ENCODE measurements around the gene RRP1. TPM values are rescaled to one million over a fixed set of nuclear protein-coding genes. Genes with fewer than 3 reads are reported as not detected.

The RRP1 gene
- total and polyA plus RNA-seq, 9 of the 15 experiments (the other 6 are each of a cell fraction or from before 2014, with no cell fraction given), result 0.89 to 105 (median 51.6) TPM

DNA sequence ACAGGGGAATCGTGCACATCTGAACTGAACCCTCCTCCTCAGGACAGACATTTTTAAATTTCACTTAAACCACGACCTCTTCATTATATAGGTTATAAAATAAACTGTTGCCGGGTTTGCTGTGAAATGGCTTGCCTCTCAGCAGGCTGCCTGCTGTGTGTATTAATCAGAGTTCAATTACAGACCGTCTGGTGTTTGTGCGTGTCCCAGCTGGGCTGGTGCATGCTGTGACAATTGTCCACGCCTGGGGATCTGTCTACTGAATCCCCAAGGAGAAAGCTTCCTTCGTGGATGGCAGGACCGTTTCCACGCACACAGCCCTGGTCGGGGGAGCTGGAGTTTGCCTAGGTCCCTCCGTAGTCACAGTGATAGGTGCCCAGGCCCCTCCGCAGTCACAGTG is 62.2 kb downstream of the RRP1 start:
- POLR2A ChIA-PET, result no interaction called here
- Histone ChIP-seq H3K9me1 (ENCODE audit: control insufficient read depth, insufficient read depth, low read length) (no peaks in the 10 kb centered on the region), H3K4me2 (ENCODE audit: insufficient read depth, low read length) (no peak overlapping the region), H3K27me3 (ENCODE audit: control insufficient read depth in 2 of 2, insufficient read depth in 2 of 2, low read length in 2 of 2) (no peaks in the 10 kb centered on the region), H3K9me3 (replicated peaks; ENCODE audit: control insufficient read depth, insufficient read depth, low read depth, low read length) (peaks cover 18% of the 10 kb centered on the region), H4K20me1 (replicated peaks; ENCODE audit: control insufficient read depth, insufficient read depth, low read length) (no peaks in the 10 kb centered on the region), H3K4me1 (replicated peaks in 1 of 2; ENCODE audit: control insufficient read depth in 2 of 2, insufficient read depth in 2 of 2, low read length in 2 of 2) (peaks cover 22 to 35% of the 10 kb centered on the region in 2 experiments), H3K4me3 (no peak overlapping the region), H3K27ac (ENCODE audit: extremely low read depth, low read depth, low read length) (no peak overlapping the region), H3K9ac (ENCODE audit: insufficient read depth in 1 of 2, low read depth in 2 of 2, low read length in 2 of 2) (no peak overlapping the region), H3K36me3 (ENCODE audit: control insufficient read depth, insufficient read depth, low read length) (no peaks in the 10 kb centered on the region), H2AFZ (ENCODE audit: low read depth, low read length) (no peak overlapping the region), H3K79me2 (ENCODE audit: control insufficient read depth, insufficient read depth, low read length) (no peaks in the 10 kb centered on the region)
- no TSS peak for BruUV-seq (replicated peaks)
- ATAC-seq (no peak), FAIRE-seq (no peak), DNase-seq (ENCODE audit: extremely low read depth in 1 of 4, low spot score in 3 of 4) (no peak)
- in situ Hi-C loops (cut with MboI) (no loop called here), intact Hi-C loops (cut with micrococcal nuclease) (no loop called here)
- WGBS (ENCODE audit: insufficient coverage, low coverage, missing lambda C conversion rate), result 75% methylated on average over 12 of the region's 12 CpGs
- CTCF ChIA-PET (ENCODE audit: low intra/inter-chr PET ratio), result no interaction called here
- TF ChIP-seq, protein P1, sequence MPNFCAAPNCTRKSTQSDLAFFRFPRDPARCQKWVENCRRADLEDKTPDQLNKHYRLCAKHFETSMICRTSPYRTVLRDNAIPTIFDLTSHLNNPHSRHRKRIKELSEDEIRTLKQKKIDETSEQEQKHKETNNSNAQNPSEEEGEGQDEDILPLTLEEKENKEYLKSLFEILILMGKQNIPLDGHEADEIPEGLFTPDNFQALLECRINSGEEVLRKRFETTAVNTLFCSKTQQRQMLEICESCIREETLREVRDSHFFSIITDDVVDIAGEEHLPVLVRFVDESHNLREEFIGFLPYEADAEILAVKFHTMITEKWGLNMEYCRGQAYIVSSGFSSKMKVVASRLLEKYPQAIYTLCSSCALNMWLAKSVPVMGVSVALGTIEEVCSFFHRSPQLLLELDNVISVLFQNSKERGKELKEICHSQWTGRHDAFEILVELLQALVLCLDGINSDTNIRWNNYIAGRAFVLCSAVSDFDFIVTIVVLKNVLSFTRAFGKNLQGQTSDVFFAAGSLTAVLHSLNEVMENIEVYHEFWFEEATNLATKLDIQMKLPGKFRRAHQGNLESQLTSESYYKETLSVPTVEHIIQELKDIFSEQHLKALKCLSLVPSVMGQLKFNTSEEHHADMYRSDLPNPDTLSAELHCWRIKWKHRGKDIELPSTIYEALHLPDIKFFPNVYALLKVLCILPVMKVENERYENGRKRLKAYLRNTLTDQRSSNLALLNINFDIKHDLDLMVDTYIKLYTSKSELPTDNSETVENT (CRISPR knock-in tag; IDR thresholded peaks at IDR 0.05), result no peak
- TF ChIP-seq SMC3 (conservative IDR thresholded peaks at IDR 0.05; ENCODE audit: insufficient read depth, low read depth, low read length) (no peak), ZNF436 (CRISPR knock-in tag; IDR thresholded peaks at IDR 0.05) (no peak), HNRNPLL (IDR thresholded peaks at IDR 0.05; ENCODE audit: low read depth, low read length, poor library complexity, severe bottlenecking) (no peak), HDAC1 (IDR thresholded peaks at IDR 0.05) (no peak), POLR2A (conservative IDR thresholded peaks at IDR 0.05) (no peak), RFX5 (IDR thresholded peaks at IDR 0.05; ENCODE audit: low read depth, low read length) (no peak), TEAD4 (IDR thresholded peaks at IDR 0.05; ENCODE audit: low read length) (no peak), TEAD4 (CRISPR knock-in tag; IDR thresholded peaks at IDR 0.05; ENCODE audit: borderline replicate concordance) (no peak), CEBPG (CRISPR knock-in tag; IDR thresholded peaks at IDR 0.05) (no peak), CEBPG (tag; conservative IDR thresholded peaks at IDR 0.05 in 1 of 2, IDR thresholded peaks at IDR 0.05 in 1 of 2) (no peak), ZNF347 (CRISPR knock-in tag; IDR thresholded peaks at IDR 0.05; ENCODE audit: low read depth) (no peak), ARNT (IDR thresholded peaks at IDR 0.05) (no peak), ZNF121 (CRISPR knock-in tag; conservative IDR thresholded peaks at IDR 0.05) (no peak)

All from K562 (cell line).